ENCODE data around the gene CFAP45. TPM values are rescaled to one million over a fixed set of nuclear protein-coding genes. Genes with fewer than 3 reads are reported as not detected.

CFAP45 gene
- total and polyA plus RNA-seq, 2 experiments from 2014 or later, result 0.36 TPM; not detected in 1

- H3K36me3 Mint-ChIP-seq (ENCODE audit: low read depth), result no peaks in the 10 kb centered on the region
- Histone ChIP-seq H3K4me1 (ENCODE audit: insufficient read depth) (peaks cover 12% of the 10 kb centered on the region), H3K4me2 (no peak overlapping the region)
These were observed 3.4 kb downstream of the CFAP45 start for GRCh38 chr1:159896546-159896930.

DNA sequence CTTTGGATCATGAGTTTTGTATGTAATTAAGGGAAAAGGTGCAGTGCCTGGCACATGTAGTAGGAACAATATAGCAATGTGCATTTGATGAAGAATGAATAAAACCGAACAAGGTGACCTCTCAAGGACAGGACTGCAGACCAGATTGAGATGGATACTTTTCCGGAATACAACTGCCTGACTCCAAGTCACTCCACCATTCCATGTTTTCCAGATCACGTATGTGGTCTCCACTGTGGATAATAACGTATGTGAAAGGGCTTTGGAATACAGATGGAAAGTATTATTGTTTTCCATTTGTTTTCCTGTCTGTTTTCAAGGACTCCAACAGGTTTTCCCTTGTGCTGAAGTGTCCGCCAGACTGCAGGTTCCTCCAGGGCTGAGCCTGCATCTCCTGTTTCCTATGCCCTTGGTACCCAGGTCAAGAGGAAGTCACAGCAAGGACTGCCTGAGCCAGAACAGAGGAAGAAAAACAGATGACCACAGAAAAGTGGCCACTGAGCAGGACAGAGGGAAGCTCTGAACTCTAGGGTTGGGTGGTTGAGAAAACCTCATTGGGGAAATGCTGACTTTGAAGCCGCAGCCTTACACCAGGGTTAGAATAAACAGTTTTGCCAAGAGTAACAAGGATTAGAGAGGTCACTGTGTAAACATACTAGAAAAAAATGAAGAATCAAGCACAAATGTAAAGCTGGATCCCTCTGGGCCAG is 4.0 kb downstream of the CFAP45 start:
- H3K36me3 Mint-ChIP-seq (ENCODE audit: low read depth), result no peaks in the 10 kb centered on the region
- ATAC-seq (no peak), DNase-seq (ENCODE audit: low spot score) (no peak)
- H3F3A ChIP-seq (replicated peaks; ENCODE audit: low read depth), result no peaks in the 10 kb centered on the region
- no peaks in the 10 kb centered on the region for H3K9me2 ChIP-seq (ENCODE audit: insufficient read depth)
- peaks cover 2% of the 10 kb centered on the region; the same call in 2 of the 3 replicates for H3K9me3 Mint-ChIP-seq
- H2AFZ ChIP-seq, result no peak overlapping the region
- H3K27ac ChIP-seq (ENCODE audit: low read depth), result no peak overlapping the region
- peaks cover 16% of the 10 kb centered on the region for H3K4me1 Mint-ChIP-seq
- H3K4me1 ChIP-seq (ENCODE audit: insufficient read depth), result peaks cover 8% of the 10 kb centered on the region
- no peak overlapping the region for H3K4me3 ChIP-seq
- H3K36me3 ChIP-seq (ENCODE audit: insufficient read depth), result no peaks in the 10 kb centered on the region
- H3K27me3 Mint-ChIP-seq (ENCODE audit: insufficient read depth, low read depth, poor library complexity), result peaks cover 13% of the 10 kb centered on the region
- no peak overlapping the region for H3K27ac Mint-ChIP-seq
- no peak overlapping the region for H3K4me3 Mint-ChIP-seq
- H3K27me3 ChIP-seq (ENCODE audit: insufficient read depth), result peaks cover 12% of the 10 kb centered on the region
- no peak overlapping the region for H3K4me2 ChIP-seq
- H4K20me1 ChIP-seq (replicated peaks; ENCODE audit: insufficient read depth), result no peaks in the 10 kb centered on the region
- H3K79me2 ChIP-seq (replicated peaks; ENCODE audit: insufficient read depth), result no peaks in the 10 kb centered on the region
- no peak for TF ChIP-seq ZNF331 (CRISPR knock-in tag; IDR thresholded peaks at IDR 0.05; ENCODE audit: low read depth)
- no peak for TF ChIP-seq CREB1 (CRISPR knock-in tag; IDR thresholded peaks at IDR 0.05; ENCODE audit: low read depth)
- TF ChIP-seq EZH2phosphoT487 (IDR thresholded peaks at IDR 0.05; ENCODE audit: unreplicated experiment), result no peak
- TF ChIP-seq, protein P1, sequence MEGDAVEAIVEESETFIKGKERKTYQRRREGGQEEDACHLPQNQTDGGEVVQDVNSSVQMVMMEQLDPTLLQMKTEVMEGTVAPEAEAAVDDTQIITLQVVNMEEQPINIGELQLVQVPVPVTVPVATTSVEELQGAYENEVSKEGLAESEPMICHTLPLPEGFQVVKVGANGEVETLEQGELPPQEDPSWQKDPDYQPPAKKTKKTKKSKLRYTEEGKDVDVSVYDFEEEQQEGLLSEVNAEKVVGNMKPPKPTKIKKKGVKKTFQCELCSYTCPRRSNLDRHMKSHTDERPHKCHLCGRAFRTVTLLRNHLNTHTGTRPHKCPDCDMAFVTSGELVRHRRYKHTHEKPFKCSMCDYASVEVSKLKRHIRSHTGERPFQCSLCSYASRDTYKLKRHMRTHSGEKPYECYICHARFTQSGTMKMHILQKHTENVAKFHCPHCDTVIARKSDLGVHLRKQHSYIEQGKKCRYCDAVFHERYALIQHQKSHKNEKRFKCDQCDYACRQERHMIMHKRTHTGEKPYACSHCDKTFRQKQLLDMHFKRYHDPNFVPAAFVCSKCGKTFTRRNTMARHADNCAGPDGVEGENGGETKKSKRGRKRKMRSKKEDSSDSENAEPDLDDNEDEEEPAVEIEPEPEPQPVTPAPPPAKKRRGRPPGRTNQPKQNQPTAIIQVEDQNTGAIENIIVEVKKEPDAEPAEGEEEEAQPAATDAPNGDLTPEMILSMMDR (conservative IDR thresholded peaks at IDR 0.05; ENCODE audit: low read depth in 2 of 2), result no peak
- no peak for TF ChIP-seq STAT1 (IDR thresholded peaks at IDR 0.05; ENCODE audit: unreplicated experiment)
- TF ChIP-seq POLR2AphosphoS5 (IDR thresholded peaks at IDR 0.05; ENCODE audit: low read depth), result no peak
- no peak for TF ChIP-seq ZNF114 (CRISPR knock-in tag; IDR thresholded peaks at IDR 0.05)
- TF ChIP-seq REST (IDR thresholded peaks at IDR 0.05; ENCODE audit: unreplicated experiment), result no peak
- TF ChIP-seq EZH2 (IDR thresholded peaks at IDR 0.05; ENCODE audit: low read depth, unreplicated experiment), result no peak
- TF ChIP-seq NANOG (IDR thresholded peaks at IDR 0.05; ENCODE audit: borderline replicate concordance), result no peak
- no peak for TF ChIP-seq ETS1 (IDR thresholded peaks at IDR 0.05)

More at GRCh38 chr1:159896546-159896930, 3.4 kb downstream of the CFAP45 start:
- DNase-seq (ENCODE audit: low spot score) (no peak), ATAC-seq (no peak)
- TF ChIP-seq POLR2AphosphoS5 (IDR thresholded peaks at IDR 0.05; ENCODE audit: low read depth), result no peak
- TF ChIP-seq ZNF114 (CRISPR knock-in tag; IDR thresholded peaks at IDR 0.05), result no peak
- TF ChIP-seq EZH2phosphoT487 (IDR thresholded peaks at IDR 0.05; ENCODE audit: unreplicated experiment), result no peak
- no peak for TF ChIP-seq ZNF331 (CRISPR knock-in tag; IDR thresholded peaks at IDR 0.05; ENCODE audit: low read depth)
- TF ChIP-seq EZH2 (IDR thresholded peaks at IDR 0.05; ENCODE audit: low read depth, unreplicated experiment), result no peak
- TF ChIP-seq CREB1 (CRISPR knock-in tag; IDR thresholded peaks at IDR 0.05; ENCODE audit: low read depth), result no peak
- no peak for TF ChIP-seq NANOG (IDR thresholded peaks at IDR 0.05; ENCODE audit: borderline replicate concordance)
- H3F3A ChIP-seq (replicated peaks; ENCODE audit: low read depth), result no peaks in the 10 kb centered on the region
- no peaks in the 10 kb centered on the region for H3K36me3 ChIP-seq (ENCODE audit: insufficient read depth)
- H3K9me2 ChIP-seq (ENCODE audit: insufficient read depth), result no peaks in the 10 kb centered on the region
- Mint-ChIP-seq H3K27me3 (ENCODE audit: insufficient read depth, low read depth, poor library complexity) (peaks cover 14% of the 10 kb centered on the region), H3K4me3 (no peak overlapping the region), H3K27ac (no peak overlapping the region), H3K9me3 (peaks cover 2% of the 10 kb centered on the region; the same call in 2 of the 3 replicates), H3K4me1 (peaks cover 20% of the 10 kb centered on the region)
- no peak overlapping the region for H3K4me3 ChIP-seq
- no peaks in the 10 kb centered on the region for H3K79me2 ChIP-seq (replicated peaks; ENCODE audit: insufficient read depth)
- no peaks in the 10 kb centered on the region for H4K20me1 ChIP-seq (replicated peaks; ENCODE audit: insufficient read depth)
- no peak overlapping the region for H3K27ac ChIP-seq (ENCODE audit: low read depth)
- no peak overlapping the region for H2AFZ ChIP-seq
- H3K27me3 ChIP-seq (ENCODE audit: insufficient read depth), result peaks cover 17% of the 10 kb centered on the region

All from GM23338 (cell line).